Measurements from ENCODE around the gene LGI4.

- no peak for TF ChIP-seq CTCF (IDR thresholded peaks at IDR 0.05)
- no peak for TF ChIP-seq POLR2A (IDR thresholded peaks at IDR 0.05; ENCODE audit: low read depth)
- no peak for TF ChIP-seq EP300 (IDR thresholded peaks at IDR 0.05)
- no peak for TF ChIP-seq POLR2AphosphoS5 (IDR thresholded peaks at IDR 0.05)
Observed at GRCh38 chr19:35169221-35169995, 34.5 kb upstream of the LGI4 start.

Data from esophagus muscularis mucosa (tissue), 4 donors.